Measurements from ENCODE around the gene TP53I3. TPM values are rescaled to one million over a fixed set of nuclear protein-coding genes. Genes with fewer than 3 reads are reported as not detected.

Gene TP53I3
- total and polyA plus RNA-seq, 2 donors (not counting 3 experiments of a cell fraction or from before 2014, with no cell fraction given): 94.2 to 116 TPM

Small RNAs within 50 kb of the gene (small RNA-seq; reads per million reads assigned to genes)
- not detected for gene RNU6-370P (ENCODE audit: insufficient read depth, insufficient read length, low read depth, low replicate concordance)

Other genes starting within 250 kb of the TP53I3 start
- gene ATAD2B, start 157.7 kb downstream of the TP53I3 start, total RNA-seq: 19.1 and 20.0 TPM in 2 replicates
- 1.8 and 2.5 TPM in 2 replicates for gene ATAD2B, start 157.7 kb downstream of the TP53I3 start, polyA plus RNA-seq
- 16.8 and 19.0 TPM in 2 replicates for gene UBXN2A, start 144.4 kb downstream of the TP53I3 start, total RNA-seq
- 2.8 and 3.6 TPM in 2 replicates for gene UBXN2A, start 144.4 kb downstream of the TP53I3 start, polyA plus RNA-seq
- 0.28 and 0.82 TPM in 2 replicates for gene MFSD2B, start 74.7 kb downstream of the TP53I3 start, total RNA-seq
- gene MFSD2B, start 74.7 kb downstream of the TP53I3 start, polyA plus RNA-seq: 0.18 and 0.29 TPM in 2 replicates
- 15.4 and 15.9 TPM in 2 replicates for gene WDCP, start 37.4 kb downstream of the TP53I3 start, total RNA-seq
- gene WDCP, start 37.4 kb downstream of the TP53I3 start, polyA plus RNA-seq: 7.9 and 9.6 TPM in 2 replicates
- 12.9 and 16.8 TPM in 2 replicates for gene FKBP1B, start 35.1 kb downstream of the TP53I3 start, total RNA-seq
- gene FKBP1B, start 35.1 kb downstream of the TP53I3 start, polyA plus RNA-seq: 40.2 and 44.6 TPM in 2 replicates
- 105 and 108 TPM in 2 replicates for gene SF3B6, start 8.5 kb downstream of the TP53I3 start, total RNA-seq
- gene SF3B6, start 8.5 kb downstream of the TP53I3 start, polyA plus RNA-seq: 91.9 and 150 TPM in 2 replicates
- gene PFN4, start 38.5 kb upstream of the TP53I3 start, total RNA-seq: 0.93 TPM in 1 of 2 replicates, not detected in the other
- gene PFN4, start 38.5 kb upstream of the TP53I3 start, polyA plus RNA-seq: 0.23 and 0.27 TPM in 2 replicates
- gene FAM228B, start 38.6 kb upstream of the TP53I3 start, total RNA-seq: 8.3 and 11.9 TPM in 2 replicates
- 1.6 and 1.8 TPM in 2 replicates for gene FAM228B, start 38.6 kb upstream of the TP53I3 start, polyA plus RNA-seq
- 1.00 TPM in 1 of 2 replicates, not detected in the other for gene FAM228A, start 90.2 kb upstream of the TP53I3 start, total RNA-seq
- gene FAM228A, start 90.2 kb upstream of the TP53I3 start, polyA plus RNA-seq: 0.14 and 0.36 TPM in 2 replicates